GM19043 (cell line): ENCODE results near the gene SDCBP2.
A peak's percentile ranks its signal among the peaks of the same experiment; 100 is the strongest.

Experiments used
- ATAC-seq: cut with Tn5 transposase; IDR thresholded peaks from one replicate; pipeline ENCODE4 v1.9.1; 2021; ENCODE audit warnings: low read depth; ENCODE audit not compliant: unreplicated experiment

Gene SDCBP2

GRCh38 chr20:1331801-1332453 is 3.0 kb upstream of the SDCBP2 start:
- no peak for ATAC-seq

GRCh38 chr20:1331101-1331500 is 2.2 kb upstream of the SDCBP2 start:
- no peak for ATAC-seq

- ATAC-seq, result peak; percentile 42
Observed at GRCh38 chr20:1330075-1330830, 1.3 kb upstream of the SDCBP2 start.

DNA sequence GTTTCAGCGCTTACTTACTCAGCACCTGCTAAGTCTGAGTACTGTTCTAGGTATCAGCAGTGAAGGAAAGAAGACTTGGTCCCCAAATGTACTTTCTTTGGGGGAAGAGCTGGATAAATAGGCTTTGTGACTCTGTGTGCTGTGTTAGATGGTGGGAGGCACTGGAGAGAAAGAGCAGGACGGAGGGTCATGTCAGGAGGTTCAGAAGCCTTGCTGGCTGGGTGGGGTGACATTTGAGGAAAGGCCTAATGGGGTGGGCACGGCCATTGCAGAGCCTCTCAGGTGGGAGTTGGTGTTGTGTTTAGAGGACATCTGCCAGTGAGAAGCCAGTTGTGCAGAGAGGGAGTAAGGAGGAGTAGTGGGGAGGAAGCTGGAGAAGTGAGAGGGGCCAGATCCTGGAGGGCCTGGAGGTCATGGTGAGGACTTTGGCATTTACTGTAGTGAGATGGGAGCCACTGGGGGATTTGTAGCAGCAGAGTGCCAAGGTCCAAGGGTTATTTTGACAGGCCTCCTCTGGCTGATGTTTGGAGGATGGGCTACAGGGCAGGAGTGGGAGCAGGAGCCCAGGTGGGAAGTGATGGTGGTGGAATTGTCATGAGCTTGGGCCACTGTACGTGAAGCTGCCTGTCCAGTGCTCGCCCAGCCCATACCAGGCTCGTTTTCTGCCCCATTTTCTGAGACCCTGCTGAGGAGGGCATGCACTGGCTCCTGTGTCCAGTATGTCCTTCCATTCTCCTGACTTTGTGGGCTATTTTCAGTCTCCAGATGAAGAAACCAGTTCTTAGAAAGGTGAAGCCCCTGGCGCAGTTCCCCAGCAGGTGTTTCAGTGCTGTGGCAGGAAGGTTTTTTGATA is 886 bp downstream of the SDCBP2 start:
- ATAC-seq, result no peak

DNA sequence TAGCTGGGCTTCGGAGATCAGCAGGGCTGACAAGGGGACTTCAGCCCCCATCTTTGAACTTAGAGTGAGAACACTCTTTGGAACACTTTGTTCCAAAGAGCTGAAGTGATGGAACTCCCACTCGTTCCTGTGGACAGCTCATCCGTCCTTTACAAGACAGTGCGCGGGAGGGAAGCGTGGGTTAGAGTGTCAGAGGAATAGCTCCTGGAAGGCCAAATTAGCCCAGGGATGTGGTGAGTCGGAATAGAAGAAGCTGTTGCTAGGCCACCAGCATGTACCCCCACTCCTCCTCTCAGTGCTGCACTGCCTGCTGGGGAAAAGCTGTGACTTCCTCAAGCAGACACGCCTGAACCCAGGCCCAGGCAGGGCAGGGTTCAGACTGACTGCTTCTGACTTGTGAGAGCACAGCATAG is 1.7 kb downstream of the SDCBP2 start:
- ATAC-seq, result no peak

- no peak for ATAC-seq
Observed at GRCh38 chr20:1326031-1326930, 2.7 kb downstream of the SDCBP2 start.

- peak; percentile 92 for ATAC-seq
Observed at GRCh38 chr20:1325173-1326030, 3.5 kb downstream of the SDCBP2 start.

DNA sequence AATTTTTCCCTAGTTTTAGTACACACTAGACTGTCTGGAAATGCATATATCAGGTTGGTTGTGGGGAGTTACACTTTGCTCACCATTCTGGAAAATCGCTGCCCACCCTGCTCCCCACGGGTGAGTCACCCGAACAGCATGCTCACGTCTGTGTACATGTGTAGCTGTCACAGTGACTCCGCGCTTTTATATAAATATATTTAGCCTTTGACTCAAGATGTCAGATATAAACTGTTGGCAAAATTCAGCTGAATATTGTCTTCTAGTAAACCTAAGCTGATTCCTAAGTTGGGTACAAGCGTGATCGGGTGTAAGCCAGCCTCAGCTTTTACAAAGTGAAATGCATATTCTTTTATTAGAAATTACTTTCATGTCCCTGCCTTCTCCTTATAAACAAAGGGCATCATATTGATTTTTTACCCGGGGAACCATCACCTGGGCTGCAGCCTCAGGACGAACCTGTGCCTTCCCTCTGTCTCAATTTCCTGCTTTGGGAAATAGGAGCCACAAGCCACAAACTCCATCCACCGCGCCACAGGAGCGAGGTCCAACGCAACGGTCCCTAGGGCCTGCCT is 4.3 kb downstream of the SDCBP2 start:
- no peak for ATAC-seq

GRCh38 chr20:1323830-1324597 is 4.9 kb downstream of the SDCBP2 start:
- ATAC-seq, result no peak

GRCh38 chr20:1323256-1323655 is 5.7 kb downstream of the SDCBP2 start:
- no peak for ATAC-seq

- no peak for ATAC-seq
Observed at GRCh38 chr20:1322511-1323245, 6.3 kb downstream of the SDCBP2 start.

DNA sequence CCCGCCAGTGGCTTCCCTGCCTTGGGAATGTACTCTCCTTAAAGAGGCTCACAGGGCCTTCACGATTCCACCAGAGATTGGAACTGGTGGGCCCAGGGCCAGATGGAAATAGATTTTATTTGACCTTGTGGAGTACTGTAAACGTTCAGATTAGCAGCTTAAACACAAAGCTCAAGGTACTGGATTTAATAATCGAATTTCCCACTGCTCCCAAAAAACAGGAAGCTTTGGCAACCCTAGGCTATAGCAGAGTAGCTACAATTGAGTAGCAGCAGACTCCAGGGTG is 7.3 kb downstream of the SDCBP2 start:
- no peak for ATAC-seq

GRCh38 chr20:1320902-1321653 is 7.9 kb downstream of the SDCBP2 start:
- no peak for ATAC-seq

- ATAC-seq, result no peak
Observed at GRCh38 chr20:1320016-1320415, 8.9 kb downstream of the SDCBP2 start.

GRCh38 chr20:1319462-1319861 is 9.5 kb downstream of the SDCBP2 start:
- no peak for ATAC-seq

GRCh38 chr20:1319051-1319450 is 9.9 kb downstream of the SDCBP2 start:
- ATAC-seq, result no peak

GRCh38 chr20:1317545-1318255 is 11.2 kb downstream of the SDCBP2 start:
- ATAC-seq, result no peak
